HepG2 (cell line): Measurements from ENCODE around the gene HNRNPUL1. TPM values are rescaled to one million over a fixed set of nuclear protein-coding genes. Genes with fewer than 3 reads are reported as not detected.

Source experiments
- DPF2 ChIP-seq: sonication (generic); formaldehyde crosslinking; IDR thresholded peaks from 2 replicates; pipeline ENCODE4 v1.4.0; 2020; ENCODE audit warnings: mild to moderate bottlenecking, low read depth, missing genetic modification reagents, borderline replicate concordance
- ELF1 ChIP-seq: sonication (generic); formaldehyde crosslinking; IDR thresholded peaks from 2 replicates; pipeline ENCODE4 v1.4.0; 2020; ENCODE audit warnings: missing genetic modification reagents
- HIC2 ChIP-seq: sonication (generic); formaldehyde crosslinking; IDR thresholded peaks from 2 replicates; pipeline ENCODE4 v1.9.0; 2022; ENCODE audit warnings: low read depth, missing genetic modification reagents
- KAT7 ChIP-seq: IDR thresholded peaks from 2 replicates; pipeline ENCODE4 v1.6.1; 2018; ENCODE audit warnings: borderline replicate concordance, missing compliant biosample characterization
- KIAA2018 ChIP-seq: sonication (generic); formaldehyde crosslinking; IDR thresholded peaks from 2 replicates; pipeline ENCODE4 v1.5.0; 2020; ENCODE audit warnings: mild to moderate bottlenecking, missing genetic modification reagents, borderline replicate concordance
- KLF15 ChIP-seq: sonication (generic); formaldehyde crosslinking; IDR thresholded peaks from 2 replicates; pipeline ENCODE4 v1.8.1; 2023; ENCODE audit warnings: borderline replicate concordance, mild to moderate bottlenecking, inconsistent platforms, missing genetic modification reagents, mixed read lengths
- MEIS2 ChIP-seq: sonication (generic); formaldehyde crosslinking; IDR thresholded peaks from 2 replicates; pipeline ENCODE4 v1.9.0; 2021; ENCODE audit warnings: mild to moderate bottlenecking, missing genetic modification reagents
- MTF2 ChIP-seq: sonication (generic); formaldehyde crosslinking; IDR thresholded peaks from 2 replicates; pipeline ENCODE4 v1.5.0; 2020; ENCODE audit warnings: missing genetic modification reagents, borderline replicate concordance
- PITX1 ChIP-seq: sonication (generic); formaldehyde crosslinking; IDR thresholded peaks from 2 replicates; pipeline ENCODE4 v1.5.1; 2020; ENCODE audit warnings: mild to moderate bottlenecking, missing genetic modification reagents
- RBM39 ChIP-seq: fragments of 200-400 bp; formaldehyde crosslinking; IDR thresholded peaks from one replicate; pipeline ENCODE4 v1.6.1; 2018; ENCODE audit warnings: antibody characterized with exemption, mild to moderate bottlenecking, low read depth, low read length; ENCODE audit not compliant: poor library complexity, severe bottlenecking
- ZBTB38 ChIP-seq: sonication (generic); formaldehyde crosslinking; IDR thresholded peaks from 2 replicates; pipeline ENCODE4 v1.5.1; 2020; ENCODE audit warnings: mild to moderate bottlenecking, missing genetic modification reagents
- ZFP41 ChIP-seq: sonication (generic); formaldehyde crosslinking; IDR thresholded peaks from 2 replicates; pipeline ENCODE4 v1.4.0; 2020; ENCODE audit warnings: mild to moderate bottlenecking, missing genetic modification reagents, borderline replicate concordance
- ZNF18 ChIP-seq: sonication (generic); formaldehyde crosslinking; IDR thresholded peaks from 2 replicates; pipeline ENCODE4 v1.8.0; 2022; ENCODE audit warnings: mild to moderate bottlenecking, missing genetic modification reagents; ENCODE audit not compliant: insufficient replicate concordance
- ZNF296 ChIP-seq: sonication (generic); formaldehyde crosslinking; conservative IDR thresholded peaks from 2 replicates; pipeline ENCODE4 v1.5.0; 2020; ENCODE audit warnings: mild to moderate bottlenecking, missing genetic modification reagents
- ZNF350 ChIP-seq: sonication (generic); formaldehyde crosslinking; IDR thresholded peaks from 2 replicates; pipeline ENCODE4 v1.4.0; 2020; ENCODE audit warnings: mild to moderate bottlenecking, low read depth, missing genetic modification reagents, borderline replicate concordance
- ZNF639 ChIP-seq: conservative IDR thresholded peaks from 2 replicates; pipeline ENCODE4 v1.6.1; 2018; ENCODE audit warnings: missing genetic modification reagents
- polyA plus RNA-seq, 8 experiments: library from polyadenylated mRNA; depleted of rRNA in 3 of 8; stranded (reverse) in 7 of 8; unstranded in 1 of 8; fragments of >200 nt; fragmentation: Illumina TruSeq in 4 of 8; extraction: Trizol in 4 of 8; gene quantifications; 2 replicates each; pipeline versions ENCODE4 v1.2.1 to v1.2.3, GENCODE V29; 2011 to 2016; ENCODE audit warnings: low read depth in 4 of 8, missing spikeins in 1 of 8, mixed read lengths in 1 of 8; ENCODE audit not compliant: insufficient read depth in 1 of 8
- total RNA-seq, 5 experiments: library from RNA; depleted of rRNA; stranded (reverse); fragments of >200 nt; fragmentation: Illumina TruSeq; extraction: Trizol; gene quantifications; 2 replicates each; pipeline ENCODE4 v1.2.3, GENCODE V29; 2016; ENCODE audit warnings: low read depth in 1 of 5

Gene HNRNPUL1
- total and polyA plus RNA-seq, 2 of the 13 experiments (the other 11 are each of a cell fraction or from before 2014, with no cell fraction given) = 30.9 to 81.7 TPM

- TF ChIP-seq HIC2 (CRISPR knock-in tag) = no peak
- TF ChIP-seq DPF2 = no peak
- no peak for TF ChIP-seq KIAA2018 (CRISPR knock-in tag)
- TF ChIP-seq ZNF350 = 0 out of 2 replicates have a peak, but pooled peaks have one; percentile 26
- TF ChIP-seq RBM39 = no peak
- TF ChIP-seq MTF2 = no peak
- no peak for TF ChIP-seq ELF1 (CRISPR knock-in tag)
- peak; percentile 35; the same call in 1 of the 2 replicates for TF ChIP-seq ZBTB38 (CRISPR knock-in tag)
- no peak for TF ChIP-seq MEIS2 (CRISPR knock-in tag)
- no peak for TF ChIP-seq PITX1 (CRISPR knock-in tag)
- 0 out of 2 replicates have a peak, but pooled peaks have one; percentile 12 for TF ChIP-seq ZNF639 (CRISPR knock-in tag)
- no peak for TF ChIP-seq KAT7
- no peak for TF ChIP-seq ZNF18
- no peak for TF ChIP-seq ZFP41 (CRISPR knock-in tag)
- TF ChIP-seq KLF15 = no peak
- no peak for TF ChIP-seq ZNF296
Observed at GRCh38 chr19:41354343-41354953, 90.3 kb downstream of the HNRNPUL1 start (continued).
